Type B pancreatic cell (in vitro differentiated cells): ENCODE data around the gene PFN3. TPM values are rescaled to one million over a fixed set of nuclear protein-coding genes. Genes with fewer than 3 reads are reported as not detected.

Experiments
- DNase-seq: peaks from one replicate; pipeline ENCODE4 v3.0.0; 2021; ENCODE audit warnings: mixed read lengths; ENCODE audit not compliant: unreplicated experiment; ENCODE audit errors: extremely low spot score
- H3K27ac Mint-ChIP-seq: 2 replicates; pipeline ENCODE4 v1.8.0; 2021; ENCODE audit warnings: mild to moderate bottlenecking, mixed read lengths
- H3K27me3 Mint-ChIP-seq: 2 replicates; pipeline ENCODE4 v1.8.0; 2021; ENCODE audit warnings: mixed read lengths
- H3K36me3 Mint-ChIP-seq: 2 replicates; pipeline ENCODE4 v1.8.0; 2021; ENCODE audit warnings: mixed read lengths
- H3K4me1 Mint-ChIP-seq: one replicate; pipeline ENCODE4 v1.8.0; 2021; ENCODE audit warnings: mixed read lengths; ENCODE audit not compliant: unreplicated experiment
- H3K4me3 Mint-ChIP-seq: 2 replicates; pipeline ENCODE4 v1.8.0; 2021; ENCODE audit warnings: mild to moderate bottlenecking, mixed read lengths
- H3K9me3 Mint-ChIP-seq: 2 replicates; pipeline ENCODE4 v1.8.0; 2021; ENCODE audit warnings: mixed read lengths
- CTCF ChIP-seq: fragments of 200-600 bp; sonication (generic); conservative IDR thresholded peaks from 2 replicates; pipeline ENCODE4 v1.5.0; 2021; ENCODE audit warnings: antibody characterized with exemption, mild to moderate bottlenecking
- total RNA-seq: library from RNA; stranded (reverse); gene quantifications from 2 replicates; pipeline ENCODE4 v1.2.1, GENCODE V29; 2021; ENCODE audit warnings: low replicate concordance

Gene PFN3
- total RNA-seq, 1 donor from 2014 or later = not detected

GRCh38 chr5:177369645-177370440 lies 30.6 kb downstream of the PFN3 start:
- no peaks in the 10 kb centered on the region for H3K36me3 Mint-ChIP-seq
- no peaks in the 10 kb centered on the region for H3K9me3 Mint-ChIP-seq
- H3K27ac Mint-ChIP-seq = peak overlapping the region; percentile 59
- peaks cover 21% of the 10 kb centered on the region for H3K4me1 Mint-ChIP-seq
- no peak for DNase-seq
- H3K4me3 Mint-ChIP-seq = peak overlapping the region; percentile 82
- TF ChIP-seq CTCF = no peak
- H3K27me3 Mint-ChIP-seq = peaks cover 6% of the 10 kb centered on the region

- peak; percentile 74 for TF ChIP-seq CTCF
- H3K36me3 Mint-ChIP-seq = no peaks in the 10 kb centered on the region
- no peak for DNase-seq
- peaks cover 21% of the 10 kb centered on the region for H3K4me1 Mint-ChIP-seq
- no peaks in the 10 kb centered on the region for H3K9me3 Mint-ChIP-seq
- H3K27me3 Mint-ChIP-seq = peaks cover 6% of the 10 kb centered on the region
- H3K27ac Mint-ChIP-seq = peak overlapping the region; percentile 59
- H3K4me3 Mint-ChIP-seq = peak overlapping the region; percentile 82
These were observed 31.4 kb downstream of the PFN3 start for GRCh38 chr5:177368869-177369644.

- Mint-ChIP-seq H3K9me3 (no peaks in the 10 kb centered on the region), H3K27ac (no peak overlapping the region), H3K36me3 (no peaks in the 10 kb centered on the region), H3K4me3 (peak overlapping the region; percentile 69), H3K4me1 (peaks cover 21% of the 10 kb centered on the region), H3K27me3 (peaks cover 6% of the 10 kb centered on the region)
- DNase-seq = no peak
- TF ChIP-seq CTCF = no peak
These were observed 32.2 kb downstream of the PFN3 start for GRCh38 chr5:177367981-177368868.

- H3K27me3 Mint-ChIP-seq = peaks cover 6% of the 10 kb centered on the region
- no peak for DNase-seq
- H3K36me3 Mint-ChIP-seq = no peaks in the 10 kb centered on the region
- peak overlapping the region; percentile 95 for H3K4me3 Mint-ChIP-seq
- peaks cover 21% of the 10 kb centered on the region for H3K4me1 Mint-ChIP-seq
- peak overlapping the region; percentile 92 for H3K27ac Mint-ChIP-seq
- no peaks in the 10 kb centered on the region for H3K9me3 Mint-ChIP-seq
- no peak for TF ChIP-seq CTCF
These were observed 33.1 kb downstream of the PFN3 start for GRCh38 chr5:177367323-177367848.
